Effector memory CD8-positive, alpha-beta T cell (primary cell): ENCODE results near the gene ADAMTS13.

ENCODE experiments used
- ATAC-seq: fragments of 150-1000 bp; cut with Tn5 transposase; replicated peaks from 2 replicates; pipeline ENCODE4 v1.10.0; 2021; ENCODE audit warnings: mild to moderate bottlenecking, moderate library complexity
- DNase-seq, 3 experiments: peaks; one replicate each; pipeline ENCODE4 v3.0.0; 2021
- H3K27ac Mint-ChIP-seq, 2 donors: one replicate each; pipeline ENCODE4 v1.8.0; 2022; ENCODE audit warnings: mild to moderate bottlenecking in 2 of 2, mixed read lengths in 2 of 2, moderate library complexity in 2 of 2
- H3K27me3 Mint-ChIP-seq, 2 donors: one replicate each; pipeline ENCODE4 v1.8.0; 2022; ENCODE audit warnings: mixed read lengths in 2 of 2
- H3K36me3 Mint-ChIP-seq: one replicate; pipeline ENCODE4 v1.8.0; 2022; ENCODE audit warnings: mild to moderate bottlenecking, moderate library complexity, mixed read lengths; ENCODE audit not compliant: insufficient read depth
- H3K4me1 Mint-ChIP-seq, 2 donors: one replicate each; pipeline ENCODE4 v1.8.0; 2022; ENCODE audit warnings: low read depth in 2 of 2, mixed read lengths in 2 of 2
- H3K4me3 Mint-ChIP-seq, 2 donors: one replicate each; pipeline ENCODE4 v1.8.0; 2022; ENCODE audit warnings: mild to moderate bottlenecking in 2 of 2, mixed read lengths in 2 of 2, moderate library complexity in 2 of 2
- H3K9me3 Mint-ChIP-seq, 2 donors: one replicate each; pipeline ENCODE4 v1.8.0; 2022; ENCODE audit warnings: mixed read lengths in 2 of 2

Gene ADAMTS13

DNA sequence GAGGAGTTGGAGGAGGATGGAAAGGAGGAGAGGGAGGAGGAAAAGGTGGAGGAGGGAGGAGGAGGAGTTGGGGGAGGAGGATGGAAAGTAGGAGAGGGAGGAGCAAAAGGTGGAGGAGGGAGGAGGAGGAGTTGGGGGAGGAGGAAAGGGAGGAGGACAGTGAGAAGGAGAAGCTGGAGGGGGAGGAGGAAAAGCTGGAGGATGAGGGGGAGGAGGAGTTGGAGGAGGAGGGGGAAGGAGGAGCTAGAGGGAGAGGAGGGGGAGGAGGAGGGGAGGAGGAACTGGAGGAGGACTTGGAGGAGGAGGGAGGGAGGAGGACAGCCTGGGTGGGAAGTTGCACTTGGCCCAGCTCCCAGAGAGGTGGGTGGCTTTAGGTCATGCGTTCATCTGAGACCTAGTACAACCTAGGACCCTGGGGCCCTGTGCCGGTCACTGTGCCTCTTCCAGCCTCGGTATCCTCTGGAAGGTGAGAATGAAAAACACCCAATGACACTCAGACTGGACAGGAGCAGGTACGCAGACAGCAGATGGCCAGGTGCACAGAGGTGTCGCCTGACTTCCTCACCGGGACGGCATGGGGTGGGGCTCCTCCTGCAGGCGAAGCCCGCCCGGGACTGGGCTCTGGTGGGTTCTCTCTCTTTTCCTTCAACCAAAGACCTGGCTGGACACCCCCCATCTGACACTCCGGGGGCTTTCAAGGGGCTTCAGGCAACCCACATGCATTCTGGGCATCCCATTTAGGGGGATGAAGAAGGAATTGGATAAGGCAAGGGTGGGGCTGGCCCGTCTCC lies 68.9 kb downstream of the ADAMTS13 start:
- no peak for ATAC-seq
- Mint-ChIP-seq H3K4me3 (no peak overlapping the region), H3K9me3 (no peaks in the 10 kb centered on the region), H3K36me3 (no peaks in the 10 kb centered on the region), H3K27me3 (peaks cover 15 to 33% of the 10 kb centered on the region in 2 donors), H3K4me1 (peaks cover 2% of the 10 kb centered on the region in 2 donors), H3K27ac (no peak overlapping the region)
- DNase-seq: no peak

DNA sequence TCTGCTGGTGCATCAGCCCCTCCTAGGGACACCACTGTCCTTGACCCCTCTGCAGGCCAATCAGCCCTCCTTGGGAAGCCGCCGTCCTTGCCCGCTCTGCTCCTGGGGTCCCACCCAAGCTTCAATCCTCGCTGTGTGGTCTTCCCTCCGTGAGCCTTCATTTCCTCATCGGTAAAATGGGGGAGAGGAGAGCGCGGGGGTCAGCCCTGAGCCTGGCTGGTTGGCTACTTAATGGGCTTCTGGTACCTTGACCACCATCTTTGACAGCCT lies 69.4 kb downstream of the ADAMTS13 start:
- no peaks in the 10 kb centered on the region for H3K36me3 Mint-ChIP-seq

DNA sequence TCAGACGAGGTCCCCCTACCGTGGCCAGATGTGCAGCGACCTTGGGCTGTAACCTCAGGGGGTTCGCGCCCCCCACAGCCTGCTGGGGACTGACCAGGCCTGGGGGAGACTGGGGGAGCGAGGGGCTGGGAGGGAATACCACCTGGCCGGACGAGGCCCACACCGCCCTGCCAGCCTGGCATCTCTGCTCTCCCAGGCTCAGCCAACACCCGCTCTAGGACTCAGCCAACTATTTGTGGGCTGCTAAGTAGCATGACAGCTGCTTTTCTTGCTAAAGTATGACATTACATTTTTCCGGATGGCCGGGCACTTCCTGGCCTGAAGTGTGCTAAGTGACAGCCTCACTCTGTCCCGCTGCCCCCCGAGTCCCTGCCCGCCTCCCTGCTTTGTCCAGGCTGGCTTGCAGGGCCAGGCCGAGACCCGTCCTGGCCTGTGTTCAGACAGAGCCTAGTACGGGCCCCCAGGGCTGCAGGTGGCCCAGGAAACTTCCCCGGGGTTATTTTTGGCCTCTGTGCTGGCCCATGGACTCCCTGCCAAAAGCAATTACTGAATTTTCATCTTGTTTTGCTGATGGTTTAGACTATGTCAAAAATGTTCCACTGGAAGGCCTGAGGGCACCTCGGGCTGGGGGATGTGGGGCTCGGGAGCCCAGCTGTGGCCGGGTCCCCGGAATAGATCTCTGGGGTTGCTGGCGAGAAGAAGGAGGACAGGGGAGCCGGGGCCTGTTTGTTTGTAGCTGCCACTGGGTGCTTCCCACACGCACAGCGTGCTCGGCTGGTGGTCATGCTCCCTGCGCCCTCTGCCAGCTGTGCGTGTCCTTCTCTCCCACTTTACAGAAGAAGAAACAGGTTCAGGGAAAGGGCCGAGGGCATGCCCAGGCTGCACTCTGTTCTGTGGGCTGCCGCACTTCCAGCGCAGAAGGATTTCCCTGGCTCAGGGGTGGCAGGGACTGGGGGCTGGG lies 70.2 kb downstream of the ADAMTS13 start:
- H3K36me3 Mint-ChIP-seq: no peaks in the 10 kb centered on the region
- H3K4me1 Mint-ChIP-seq: no peaks in the 10 kb centered on the region
- H3K9me3 Mint-ChIP-seq: no peaks in the 10 kb centered on the region
- no peak for DNase-seq
- ATAC-seq: no peak
- H3K4me3 Mint-ChIP-seq: no peak overlapping the region
- H3K27ac Mint-ChIP-seq: no peak overlapping the region
- peaks cover 16 to 33% of the 10 kb centered on the region in 2 donors for H3K27me3 Mint-ChIP-seq

More for the DNA sequence above, 69.4 kb downstream of the ADAMTS13 start:
- no peaks in the 10 kb centered on the region for H3K9me3 Mint-ChIP-seq
- no peaks in the 10 kb centered on the region for H3K4me1 Mint-ChIP-seq
- no peak overlapping the region for H3K4me3 Mint-ChIP-seq
- H3K27me3 Mint-ChIP-seq: peaks cover 15 to 33% of the 10 kb centered on the region in 2 donors
- no peak overlapping the region for H3K27ac Mint-ChIP-seq
- ATAC-seq: no peak
- no peak for DNase-seq

DNA sequence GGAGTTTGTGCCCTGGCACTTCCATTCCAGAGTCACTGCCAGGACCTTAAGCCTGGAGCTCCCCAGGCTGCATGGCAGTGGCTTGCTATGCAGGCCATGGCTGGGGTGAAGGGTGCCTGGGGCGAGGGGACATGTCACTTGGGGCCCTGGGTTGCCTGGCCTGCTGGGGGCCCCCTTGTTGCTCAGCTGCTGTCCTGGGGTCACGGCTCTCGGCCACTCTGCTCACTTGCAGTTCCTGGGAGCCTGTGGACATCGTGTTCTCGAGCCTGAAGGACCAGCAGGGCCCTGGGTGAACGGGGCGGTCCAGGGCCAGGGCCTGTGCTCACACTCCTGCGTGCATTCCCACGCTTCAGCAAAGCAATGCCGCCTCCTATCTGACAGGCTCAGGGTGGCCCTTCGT lies 71.3 kb downstream of the ADAMTS13 start:
- no peaks in the 10 kb centered on the region for H3K4me1 Mint-ChIP-seq
- no peaks in the 10 kb centered on the region for H3K9me3 Mint-ChIP-seq
- H3K36me3 Mint-ChIP-seq: no peaks in the 10 kb centered on the region
- ATAC-seq (no peak), DNase-seq (no peak)
- no peak overlapping the region for H3K4me3 Mint-ChIP-seq
- no peak overlapping the region for H3K27ac Mint-ChIP-seq
- peaks cover 27 to 37% of the 10 kb centered on the region in 2 donors for H3K27me3 Mint-ChIP-seq

DNA sequence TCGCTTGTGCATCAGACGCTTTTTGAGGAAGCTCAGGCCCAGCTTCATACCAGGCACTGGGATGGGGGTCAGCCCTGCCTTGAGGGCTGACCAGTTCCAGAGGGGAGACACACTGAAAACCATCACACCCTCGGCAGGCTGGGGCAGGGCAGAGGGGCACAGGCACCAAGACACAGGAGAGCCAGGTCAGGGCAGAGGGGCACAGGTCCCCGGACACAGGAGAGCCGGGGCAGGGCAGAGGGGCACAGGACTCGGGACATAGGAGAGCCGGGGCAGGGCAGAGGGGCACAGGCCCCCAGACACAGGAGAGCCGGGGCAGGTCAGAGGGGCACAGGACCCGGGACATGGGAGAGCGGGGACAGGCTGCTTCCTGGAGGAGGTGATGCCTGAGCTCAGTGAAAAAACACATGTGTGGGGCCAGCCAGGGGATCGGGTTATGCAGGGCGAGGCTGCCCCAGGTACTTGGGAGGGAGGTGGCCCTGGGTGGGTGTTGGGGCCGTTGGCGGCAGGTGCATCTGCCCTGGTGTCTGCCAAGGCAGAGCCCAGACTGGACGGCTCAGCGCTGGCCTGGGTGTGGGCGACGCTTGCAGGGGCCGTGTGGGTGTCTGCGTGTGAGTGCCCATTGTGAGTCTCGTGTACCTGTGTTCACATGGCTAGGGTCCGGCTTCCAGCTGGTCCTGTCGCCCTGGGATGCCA lies 71.8 kb downstream of the ADAMTS13 start:
- no peak overlapping the region for H3K4me3 Mint-ChIP-seq
- DNase-seq (no peak), ATAC-seq (no peak)

DNA sequence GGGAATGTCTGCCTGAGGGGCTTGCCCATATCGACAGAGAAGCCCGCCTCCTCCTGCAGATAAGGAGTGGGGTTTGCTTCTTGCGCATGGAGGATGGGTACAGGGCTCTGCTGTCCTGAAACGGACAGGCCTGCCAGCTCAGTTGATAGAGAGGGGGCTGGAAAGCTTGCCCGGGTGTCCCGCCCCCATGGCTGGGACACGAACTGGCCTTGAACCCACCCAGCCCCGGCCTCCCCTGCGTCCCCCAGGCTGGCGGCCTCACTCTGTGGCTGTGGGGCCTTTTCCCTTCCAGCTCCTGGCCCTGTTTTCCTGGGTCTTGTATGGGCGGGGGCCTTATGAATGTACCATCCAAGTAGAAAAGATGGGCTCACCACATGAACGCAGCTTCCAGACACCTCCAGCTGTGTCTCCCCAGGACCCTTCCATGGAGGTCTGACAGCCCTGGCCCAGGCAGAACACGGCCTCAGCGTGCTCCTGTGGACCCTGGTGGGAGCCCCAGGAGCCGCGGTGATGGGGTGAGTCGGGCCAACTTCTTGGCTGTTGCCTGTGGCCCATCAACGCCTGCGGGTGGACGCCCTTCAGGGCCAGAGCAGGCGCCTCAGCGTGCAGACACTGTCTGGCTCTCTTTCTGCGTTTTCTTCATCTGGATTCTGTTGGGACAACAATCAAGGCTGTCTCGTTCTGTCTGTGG lies 72.6 kb downstream of the ADAMTS13 start:
- H3K9me3 Mint-ChIP-seq: no peaks in the 10 kb centered on the region

More for the DNA sequence above, 71.8 kb downstream of the ADAMTS13 start:
- no peaks in the 10 kb centered on the region for H3K4me1 Mint-ChIP-seq
- no peaks in the 10 kb centered on the region for H3K36me3 Mint-ChIP-seq
- no peaks in the 10 kb centered on the region for H3K9me3 Mint-ChIP-seq
- H3K27me3 Mint-ChIP-seq: peaks cover 31 to 42% of the 10 kb centered on the region in 2 donors
- no peak overlapping the region for H3K27ac Mint-ChIP-seq

DNA sequence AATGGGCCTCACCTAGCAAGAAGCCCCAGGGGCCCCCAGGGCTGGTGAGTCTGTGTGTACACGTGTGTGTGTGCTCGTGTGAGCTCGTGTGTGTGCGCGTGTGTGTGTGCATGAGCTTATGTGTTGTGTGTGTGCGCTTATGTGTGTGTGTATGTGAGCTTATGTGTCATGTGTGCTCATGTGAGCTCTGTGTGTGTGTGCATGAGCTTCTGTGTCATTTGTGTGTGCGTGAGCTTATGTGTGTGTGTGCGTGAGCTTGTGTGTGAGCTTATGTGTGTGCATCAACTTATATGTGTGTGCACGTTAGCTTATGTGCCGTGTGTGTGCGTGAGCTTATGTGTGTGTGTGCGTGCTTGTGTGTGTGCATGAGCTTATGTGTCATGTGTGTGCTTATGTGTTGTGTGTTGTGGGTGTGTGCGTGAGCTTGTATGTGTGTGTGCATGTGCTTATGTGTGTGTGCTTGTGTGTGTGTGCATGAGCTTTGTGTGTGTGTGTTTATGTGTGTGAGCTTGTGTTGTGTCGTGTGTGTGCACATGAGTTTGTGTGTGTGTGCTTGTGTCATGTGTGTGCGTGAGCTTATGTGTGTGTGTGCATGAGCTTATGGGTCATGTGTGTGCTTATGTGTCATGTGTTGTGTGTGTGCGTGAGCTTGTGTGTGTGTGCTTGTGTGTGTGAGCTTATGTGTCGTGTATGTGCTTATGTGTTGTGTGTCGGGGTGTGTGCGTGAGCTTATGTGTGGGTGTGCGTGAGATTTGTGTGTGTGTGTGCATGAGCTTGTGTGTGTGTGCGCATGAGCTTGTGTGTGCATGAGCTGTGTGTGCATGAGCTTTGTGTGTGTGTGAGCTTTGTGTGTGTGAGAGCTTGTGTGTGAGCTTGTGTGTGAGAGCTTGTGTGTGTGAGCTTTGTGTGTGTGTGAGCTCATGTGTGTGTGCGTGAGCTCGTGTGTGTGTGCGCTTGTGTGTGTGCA lies 73.4 kb downstream of the ADAMTS13 start:
- no peak for ATAC-seq
- Mint-ChIP-seq H3K27me3 (peaks cover 26 to 35% of the 10 kb centered on the region in 2 donors), H3K4me1 (no peaks in the 10 kb centered on the region), H3K9me3 (no peaks in the 10 kb centered on the region), H3K4me3 (no peak overlapping the region), H3K27ac (no peak overlapping the region), H3K36me3 (no peaks in the 10 kb centered on the region)
- DNase-seq: no peak

More for the DNA sequence above, 72.6 kb downstream of the ADAMTS13 start:
- no peak overlapping the region for H3K27ac Mint-ChIP-seq
- DNase-seq (no peak), ATAC-seq (no peak)
- peaks cover 26 to 35% of the 10 kb centered on the region in 2 donors for H3K27me3 Mint-ChIP-seq
- no peaks in the 10 kb centered on the region for H3K36me3 Mint-ChIP-seq
- H3K4me1 Mint-ChIP-seq: no peaks in the 10 kb centered on the region
- no peak overlapping the region for H3K4me3 Mint-ChIP-seq

DNA sequence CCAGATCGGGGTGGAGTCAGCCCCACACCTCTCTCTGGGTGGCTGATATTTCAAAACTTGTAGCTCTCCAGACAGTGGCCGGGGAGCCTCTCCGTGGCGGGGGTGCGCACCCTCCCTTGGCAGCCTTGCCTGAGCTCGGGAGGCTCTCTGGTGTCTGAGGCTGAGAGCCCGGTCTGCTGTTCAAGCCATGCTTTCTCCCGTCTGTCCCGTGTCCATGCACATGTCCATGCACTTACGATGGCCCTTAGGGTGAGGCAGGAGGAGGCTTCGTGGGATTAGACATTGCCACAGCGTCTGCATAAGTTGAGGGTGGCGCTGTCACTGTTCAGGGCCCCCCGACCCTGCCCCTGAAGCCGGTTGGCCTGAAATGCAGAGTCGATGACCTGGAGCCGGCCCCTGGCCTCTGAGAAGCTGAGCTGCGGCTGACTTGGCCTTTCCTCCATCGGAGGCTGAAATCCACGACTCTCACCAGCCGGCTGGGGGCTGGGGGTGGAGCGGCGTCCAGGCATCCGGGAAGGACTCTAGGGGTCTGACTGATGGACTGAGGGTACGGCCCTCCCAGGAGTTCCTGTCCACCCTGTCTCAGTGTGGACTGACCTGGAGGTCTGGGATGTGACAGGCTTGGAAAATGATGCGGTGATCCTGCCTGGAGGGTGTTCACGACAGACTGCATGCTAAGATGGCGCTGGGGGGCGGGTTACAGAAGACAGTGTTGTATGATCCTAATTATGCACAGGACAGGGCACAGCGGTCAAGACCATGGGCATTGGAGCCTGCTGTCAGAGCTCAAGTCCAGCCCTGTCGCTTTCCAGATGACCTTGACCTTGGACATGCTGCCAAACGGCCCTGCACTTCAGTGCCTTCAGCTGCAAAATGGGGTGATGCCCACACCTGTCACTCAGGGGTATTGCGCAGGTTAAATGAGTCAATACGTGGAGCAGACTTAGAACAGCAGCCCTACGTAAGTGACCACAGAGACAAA lies 75.0 kb downstream of the ADAMTS13 start:
- H3K4me3 Mint-ChIP-seq: no peak overlapping the region
- no peaks in the 10 kb centered on the region for H3K4me1 Mint-ChIP-seq
- ATAC-seq: no peak
- DNase-seq: no peak
- H3K27ac Mint-ChIP-seq: no peak overlapping the region
- H3K27me3 Mint-ChIP-seq: peaks cover 39 to 48% of the 10 kb centered on the region in 2 donors
- H3K36me3 Mint-ChIP-seq: no peaks in the 10 kb centered on the region
- H3K9me3 Mint-ChIP-seq: peaks cover 4 to 5% of the 10 kb centered on the region in 2 donors

DNA sequence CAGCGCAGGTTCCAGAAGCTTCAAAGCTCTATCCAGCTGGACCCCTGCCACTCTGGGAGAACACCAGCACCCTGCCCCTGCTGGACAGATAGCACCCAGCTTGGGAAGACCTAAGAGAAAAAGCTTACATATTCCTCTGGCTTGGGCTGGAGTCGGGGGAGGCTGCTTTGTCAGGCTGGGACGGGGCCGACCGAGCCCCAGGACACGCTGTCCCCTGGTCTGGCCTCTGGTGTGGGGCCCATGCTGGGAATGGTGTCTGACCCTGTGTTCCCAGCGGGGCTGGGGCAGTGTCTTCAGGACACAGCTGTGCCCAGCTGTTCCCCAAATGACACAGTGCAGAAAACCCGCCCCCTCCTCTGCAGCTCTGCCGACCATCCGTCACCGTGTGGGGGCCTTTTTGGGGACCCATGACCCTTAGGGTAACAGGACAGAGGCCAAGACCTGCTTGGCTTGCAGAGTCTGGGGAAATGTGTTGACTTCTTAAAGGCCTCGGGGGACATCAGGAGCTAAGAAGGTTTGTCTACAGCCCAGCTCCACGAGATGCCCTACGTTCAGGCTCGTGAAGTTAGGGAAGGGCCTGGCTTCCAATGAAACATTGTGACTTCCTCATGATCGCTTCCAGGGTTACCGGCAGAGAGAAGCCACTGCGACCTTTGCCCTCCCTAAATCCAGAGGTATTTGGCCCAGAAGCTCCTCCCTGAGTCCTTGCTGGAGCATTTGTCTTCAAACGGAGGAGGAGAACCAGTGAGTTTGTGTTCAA lies 77.1 kb downstream of the ADAMTS13 start:
- Mint-ChIP-seq H3K9me3 (peaks cover 9% of the 10 kb centered on the region in 2 donors), H3K4me1 (no peaks in the 10 kb centered on the region), H3K27ac (no peak overlapping the region), H3K36me3 (no peaks in the 10 kb centered on the region), H3K27me3 (peaks cover 55 to 57% of the 10 kb centered on the region in 2 donors), H3K4me3 (no peak overlapping the region)
- ATAC-seq (no peak), DNase-seq (no peak)

DNA sequence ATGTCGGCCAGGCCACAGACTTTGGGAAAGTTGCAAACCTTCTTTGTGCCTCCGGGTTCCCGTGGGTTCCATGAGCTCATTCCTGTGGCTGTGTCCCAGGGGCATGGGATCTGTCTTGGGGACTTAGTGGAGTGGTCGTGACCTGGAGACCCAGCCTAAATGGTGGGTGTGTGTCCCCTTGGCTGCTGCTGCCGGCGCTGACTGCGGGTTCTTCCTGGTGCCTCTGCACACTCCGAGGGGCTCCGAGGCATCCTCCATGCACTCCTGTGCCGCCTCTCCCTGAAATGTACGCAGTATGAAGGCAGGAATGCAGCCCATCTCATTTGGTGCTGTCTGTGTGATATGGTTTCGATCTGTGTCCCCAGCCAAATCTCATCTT lies 77.7 kb downstream of the ADAMTS13 start:
- DNase-seq (no peak), ATAC-seq (no peak)
- H3K4me1 Mint-ChIP-seq: no peaks in the 10 kb centered on the region
- peaks cover 9% of the 10 kb centered on the region in 2 donors for H3K9me3 Mint-ChIP-seq
- H3K4me3 Mint-ChIP-seq: no peak overlapping the region
- peaks cover 56 to 58% of the 10 kb centered on the region in 2 donors for H3K27me3 Mint-ChIP-seq
- H3K36me3 Mint-ChIP-seq: no peaks in the 10 kb centered on the region
- H3K27ac Mint-ChIP-seq: no peak overlapping the region

DNA sequence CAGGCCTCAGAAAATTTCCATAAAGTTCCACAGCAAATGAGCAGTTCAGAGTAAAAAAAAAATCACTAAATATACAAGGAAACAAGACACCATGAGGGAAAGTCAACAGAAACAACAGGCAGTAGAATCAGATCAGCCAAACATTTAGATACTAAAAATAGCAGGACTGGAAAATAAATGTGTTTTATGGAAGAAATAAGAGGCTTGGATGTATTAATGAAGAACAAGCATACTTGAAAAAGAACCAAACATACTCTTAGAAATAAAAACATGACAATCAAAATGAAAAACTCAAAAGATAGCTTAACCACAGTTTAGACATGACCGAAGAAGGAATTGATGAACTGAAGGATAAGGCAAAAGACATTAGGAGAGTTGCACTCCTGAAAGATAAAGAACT lies 79.9 kb downstream of the ADAMTS13 start:
- no peak overlapping the region for H3K27ac Mint-ChIP-seq
- H3K36me3 Mint-ChIP-seq: no peaks in the 10 kb centered on the region
- ATAC-seq (no peak), DNase-seq (no peak)
- peaks cover 56 to 58% of the 10 kb centered on the region in 2 donors for H3K27me3 Mint-ChIP-seq
- H3K4me3 Mint-ChIP-seq: no peak overlapping the region
- H3K9me3 Mint-ChIP-seq: peaks cover 9% of the 10 kb centered on the region in 2 donors
- H3K4me1 Mint-ChIP-seq: no peaks in the 10 kb centered on the region
